GM10248 (cell line): ENCODE data around the gene GRM1.
A peak's percentile ranks its signal among the peaks of the same experiment; 100 is the strongest.

Experiments used
- CTCF ChIA-PET: fragments of 300-600 bp; sonication (Branson Sonifier 250); formaldehyde crosslinking; extraction: SDS; loops from one replicate; lab custom pipeline; 2021; ENCODE audit warnings: antibody characterized with exemption; lab: Yijun Ruan, JAX
- POLR2A ChIA-PET: fragments of 350-650 bp; sonication (Branson Sonifier 250); formaldehyde crosslinking; extraction: SDS; loops from one replicate; lab custom pipeline; 2020; ENCODE audit warnings: antibody characterized with exemption; lab: Yijun Ruan, JAX
- DNase-seq: peaks from one replicate; pipeline ENCODE4 v3.0.0; 2012; ENCODE audit errors: extremely low spot score
- TF ChIP-seq, protein P1 (sequence below): IDR thresholded peaks from 2 replicates; pipeline ENCODE4 v1.5.1; 2012; ENCODE audit warnings: mild to moderate bottlenecking, low read depth; ENCODE audit errors: extremely low read depth, missing control alignments, control extremely low read depth

GRM1 gene

DNA sequence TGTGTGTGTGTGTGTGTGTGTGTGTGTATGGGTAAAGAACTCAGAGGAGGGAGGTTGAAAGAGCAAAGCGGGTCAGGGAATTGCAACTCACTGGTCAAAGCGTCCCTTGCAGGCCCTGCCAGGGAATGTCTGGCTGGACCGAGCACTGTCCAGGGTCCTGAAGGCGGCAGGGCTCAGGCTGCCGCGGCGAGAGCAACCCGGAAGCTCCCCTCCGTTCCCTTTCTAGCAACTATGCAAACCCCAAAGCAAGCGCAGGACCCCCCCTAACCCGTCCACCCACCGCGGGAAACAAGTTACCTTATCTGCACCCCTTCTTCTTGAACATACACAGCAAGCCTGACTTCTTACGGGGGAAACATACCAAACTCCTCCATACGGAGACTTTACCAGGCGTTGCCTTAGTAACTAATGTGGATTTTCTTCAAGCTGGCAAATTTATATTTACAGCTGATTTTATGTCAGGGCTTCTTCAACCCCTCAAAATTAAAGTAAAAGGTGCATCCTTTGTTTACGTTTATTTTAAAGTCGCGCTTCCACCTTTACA lies 538 bp upstream of the GRM1 start:
- DNase-seq: peak; percentile 69
- POLR2A ChIA-PET: no interaction called here
- TF ChIP-seq, protein P1, sequence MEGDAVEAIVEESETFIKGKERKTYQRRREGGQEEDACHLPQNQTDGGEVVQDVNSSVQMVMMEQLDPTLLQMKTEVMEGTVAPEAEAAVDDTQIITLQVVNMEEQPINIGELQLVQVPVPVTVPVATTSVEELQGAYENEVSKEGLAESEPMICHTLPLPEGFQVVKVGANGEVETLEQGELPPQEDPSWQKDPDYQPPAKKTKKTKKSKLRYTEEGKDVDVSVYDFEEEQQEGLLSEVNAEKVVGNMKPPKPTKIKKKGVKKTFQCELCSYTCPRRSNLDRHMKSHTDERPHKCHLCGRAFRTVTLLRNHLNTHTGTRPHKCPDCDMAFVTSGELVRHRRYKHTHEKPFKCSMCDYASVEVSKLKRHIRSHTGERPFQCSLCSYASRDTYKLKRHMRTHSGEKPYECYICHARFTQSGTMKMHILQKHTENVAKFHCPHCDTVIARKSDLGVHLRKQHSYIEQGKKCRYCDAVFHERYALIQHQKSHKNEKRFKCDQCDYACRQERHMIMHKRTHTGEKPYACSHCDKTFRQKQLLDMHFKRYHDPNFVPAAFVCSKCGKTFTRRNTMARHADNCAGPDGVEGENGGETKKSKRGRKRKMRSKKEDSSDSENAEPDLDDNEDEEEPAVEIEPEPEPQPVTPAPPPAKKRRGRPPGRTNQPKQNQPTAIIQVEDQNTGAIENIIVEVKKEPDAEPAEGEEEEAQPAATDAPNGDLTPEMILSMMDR: no peak
- CTCF ChIA-PET: no interaction called here

DNA sequence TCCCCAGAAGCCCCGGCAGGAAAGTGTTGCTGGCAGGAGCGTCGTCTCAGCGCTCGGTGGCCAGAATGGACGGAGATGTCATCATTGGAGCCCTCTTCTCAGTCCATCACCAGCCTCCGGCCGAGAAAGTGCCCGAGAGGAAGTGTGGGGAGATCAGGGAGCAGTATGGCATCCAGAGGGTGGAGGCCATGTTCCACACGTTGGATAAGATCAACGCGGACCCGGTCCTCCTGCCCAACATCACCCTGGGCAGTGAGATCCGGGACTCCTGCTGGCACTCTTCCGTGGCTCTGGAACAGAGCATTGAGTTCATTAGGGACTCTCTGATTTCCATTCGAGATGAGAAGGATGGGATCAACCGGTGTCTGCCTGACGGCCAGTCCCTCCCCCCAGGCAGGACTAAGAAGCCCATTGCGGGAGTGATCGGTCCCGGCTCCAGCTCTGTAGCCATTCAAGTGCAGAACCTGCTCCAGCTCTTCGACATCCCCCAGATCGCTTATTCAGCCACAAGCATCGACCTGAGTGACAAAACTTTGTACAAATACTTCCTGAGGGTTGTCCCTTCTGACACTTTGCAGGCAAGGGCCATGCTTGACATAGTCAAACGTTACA lies 817 bp downstream of the GRM1 start:
- ChIA-PET POLR2A (no interaction called here), CTCF (no interaction called here)
- DNase-seq: no peak
- TF ChIP-seq, protein P1: no peak

DNA sequence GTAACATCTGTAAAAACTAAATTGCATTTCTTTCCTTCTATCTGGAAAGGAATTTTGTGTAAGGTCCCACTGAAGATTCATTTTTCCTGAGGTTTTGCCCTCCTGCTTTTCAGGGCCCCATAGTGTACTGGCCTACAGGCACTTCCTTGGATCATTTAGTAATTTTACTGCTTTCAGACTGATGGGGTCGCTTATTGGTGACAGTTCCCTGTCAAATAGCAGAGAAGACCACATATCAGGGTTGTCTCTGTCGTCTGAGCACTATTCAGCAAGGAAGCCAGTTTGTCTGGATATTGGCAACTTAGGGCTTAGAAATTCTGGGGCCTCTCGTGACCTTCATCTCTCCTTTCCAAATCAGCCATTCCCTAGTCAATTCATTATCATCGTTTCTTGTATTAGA lies 3.5 kb downstream of the GRM1 start:
- CTCF ChIA-PET: no interaction called here
- no peak for DNase-seq
- TF ChIP-seq, protein P1: no peak
- POLR2A ChIA-PET: no interaction called here

DNA sequence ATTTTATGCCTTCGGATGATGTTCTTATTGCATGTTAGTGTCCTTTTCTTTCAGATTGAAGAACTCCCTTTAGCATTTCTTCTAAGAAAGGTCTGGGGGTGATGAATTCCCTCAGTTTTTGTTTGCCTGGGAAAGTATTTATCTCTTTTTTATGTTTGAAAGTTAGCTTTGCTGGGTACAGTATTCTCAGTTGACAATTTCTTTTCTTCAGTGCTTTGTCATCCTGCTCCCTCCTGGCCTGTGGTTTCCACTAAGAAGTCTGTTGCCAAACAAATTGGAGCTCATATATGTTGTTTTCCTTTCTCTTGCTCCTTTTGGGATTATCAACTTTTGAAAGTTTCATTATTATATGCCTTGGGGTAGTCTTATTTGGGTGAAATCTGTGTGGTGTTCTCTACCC lies 11.5 kb downstream of the GRM1 start:
- ChIA-PET CTCF (interaction anchor here (0.7 to 1.4 kb wide), 3 partner anchors 10 to 658 kb away, joined by 3 to 8 read pairs (median 3); no protein-coding TSS in a partner anchor), POLR2A (no interaction called here)

DNA sequence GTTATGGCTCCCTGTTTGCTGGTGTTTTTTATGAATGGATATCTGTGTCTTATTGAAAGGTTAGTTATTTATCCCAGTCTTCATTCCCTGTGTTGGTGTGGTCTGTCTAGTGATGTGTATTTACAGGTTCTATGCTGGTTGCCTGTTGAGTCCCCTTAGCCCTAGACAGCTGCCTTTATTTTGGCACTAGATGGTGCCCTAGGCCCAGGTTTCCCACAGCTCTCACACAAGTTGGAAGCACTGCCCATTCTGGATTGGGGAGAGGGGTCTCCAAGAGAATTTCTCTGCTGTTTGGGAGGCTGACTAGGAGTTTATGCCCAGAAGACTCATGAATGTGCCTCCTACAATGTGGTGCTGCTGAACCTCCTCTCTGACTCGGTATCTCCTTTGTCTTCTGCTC lies 12.4 kb downstream of the GRM1 start:
- TF ChIP-seq, protein P1: peak; percentile 21
- DNase-seq: no peak
- CTCF ChIA-PET: interaction anchor here (0.8 to 1.4 kb wide), 3 partner anchors 9 to 659 kb away, joined by 3 to 8 read pairs (median 3); no protein-coding TSS in a partner anchor
- POLR2A ChIA-PET: no interaction called here

More for the DNA sequence above, 11.5 kb downstream of the GRM1 start:
- no peak for DNase-seq
- TF ChIP-seq, protein P1: no peak

DNA sequence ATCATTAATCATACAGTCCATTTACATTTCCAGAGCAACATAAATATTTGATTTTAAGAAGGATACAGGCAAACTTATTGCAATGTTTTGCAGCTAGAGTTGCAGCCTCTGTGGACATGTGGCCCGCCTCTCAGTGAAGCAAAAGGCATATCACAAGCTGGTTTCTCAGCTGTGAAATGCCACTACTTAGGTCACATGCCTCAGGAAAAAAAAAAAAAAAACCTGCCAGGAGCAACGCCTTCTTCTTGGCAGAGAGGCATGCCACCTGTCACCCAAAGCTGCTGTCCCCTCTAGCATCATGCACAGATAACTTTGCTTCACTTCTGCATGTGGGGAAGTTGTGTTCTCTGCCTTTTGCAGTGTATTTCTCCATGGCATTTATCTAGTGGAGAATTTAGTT lies 18.5 kb downstream of the GRM1 start:
- ChIA-PET POLR2A (no interaction called here), CTCF (no interaction called here)
- TF ChIP-seq, protein P1: no peak
- no peak for DNase-seq
